ENCODE results near the gene USP40. TPM values are rescaled to one million over a fixed set of nuclear protein-coding genes. Genes with fewer than 3 reads are reported as not detected.

Gene USP40
- total RNA-seq, 4 donors from 2014 or later, result 41.7 to 68.0 (median 54.2) TPM

GRCh38 chr2:233440714-233441113 lies 125.9 kb downstream of the USP40 start:
- H3K4me3 ChIP-seq, result no peak overlapping the region
- no peaks in the 10 kb centered on the region for H3K9me3 ChIP-seq
- H3K27me3 ChIP-seq, result no peaks in the 10 kb centered on the region
- no peak for TF ChIP-seq POLR2A (IDR thresholded peaks at IDR 0.05)
- TF ChIP-seq EP300 (IDR thresholded peaks at IDR 0.05), result no peak
- TF ChIP-seq CTCF (IDR thresholded peaks at IDR 0.05), result no peak
- H3K36me3 ChIP-seq, result peaks cover 0 to 70% (median 3%) of the 10 kb centered on the region in 3 donors
- DNase-seq (ENCODE audit: low spot score in 2 of 2), result no peak
- no peak overlapping the region for H3K27ac ChIP-seq
- H3K4me1 ChIP-seq, result no peaks in the 10 kb centered on the region
- 88 to 92% methylated on average over 9 of the region's 9 CpGs for WGBS, 2 donors

GRCh38 chr2:233440314-233440713 lies 126.3 kb downstream of the USP40 start:
- WGBS, 2 donors, result 93% methylated on average over 17 of the region's 17 CpGs
- no peaks in the 10 kb centered on the region for H3K4me1 ChIP-seq
- H3K36me3 ChIP-seq, result peaks cover 0 to 69% (median 3%) of the 10 kb centered on the region in 3 donors
- no peak for DNase-seq (ENCODE audit: low spot score in 2 of 2)
- no peaks in the 10 kb centered on the region for H3K9me3 ChIP-seq
- no peak overlapping the region for H3K27ac ChIP-seq
- H3K4me3 ChIP-seq, result no peak overlapping the region
- TF ChIP-seq EP300 (IDR thresholded peaks at IDR 0.05) (no peak), CTCF (IDR thresholded peaks at IDR 0.05) (no peak), POLR2A (IDR thresholded peaks at IDR 0.05) (no peak)
- no peaks in the 10 kb centered on the region for H3K27me3 ChIP-seq

GRCh38 chr2:233439191-233439590 lies 127.4 kb downstream of the USP40 start:
- 42 to 63% methylated on average over 8 to 9 of the region's 9 CpGs for WGBS, 2 donors
- Histone ChIP-seq H3K27me3 (no peaks in the 10 kb centered on the region), H3K27ac (no peak overlapping the region), H3K9me3 (no peaks in the 10 kb centered on the region), H3K36me3 (peaks cover 0 to 62% (median 3%) of the 10 kb centered on the region in 3 donors), H3K4me1 (no peaks in the 10 kb centered on the region), H3K4me3 (no peak overlapping the region)
- no peak for DNase-seq (ENCODE audit: low spot score in 2 of 2)
- TF ChIP-seq EP300 (IDR thresholded peaks at IDR 0.05), result no peak
- no peak for TF ChIP-seq CTCF (IDR thresholded peaks at IDR 0.05)
- no peak for TF ChIP-seq POLR2A (IDR thresholded peaks at IDR 0.05)

- no peak for TF ChIP-seq EP300 (IDR thresholded peaks at IDR 0.05)
- peaks cover 0 to 60% (median 3%) of the 10 kb centered on the region in 3 donors for H3K36me3 ChIP-seq
- DNase-seq (ENCODE audit: low spot score in 2 of 2), result no peak
- H3K27me3 ChIP-seq, result no peaks in the 10 kb centered on the region
- H3K9me3 ChIP-seq, result no peaks in the 10 kb centered on the region
- no peak overlapping the region for H3K27ac ChIP-seq
- no peaks in the 10 kb centered on the region for H3K4me1 ChIP-seq
- H3K4me3 ChIP-seq, result no peak overlapping the region
- WGBS, 2 donors, result 92% methylated on average over 15 of the region's 15 CpGs
Observed at GRCh38 chr2:233438573-233439147, 127.9 kb downstream of the USP40 start.

- no peak overlapping the region for H3K27ac ChIP-seq
- H3K36me3 ChIP-seq, result peaks cover 0 to 60% (median 3%) of the 10 kb centered on the region in 3 donors
- no peaks in the 10 kb centered on the region for H3K4me1 ChIP-seq
- H3K27me3 ChIP-seq, result no peaks in the 10 kb centered on the region
- no peak for DNase-seq (ENCODE audit: low spot score in 2 of 2)
- WGBS, 2 donors, result 87 to 88% methylated on average over 11 to 14 of the region's 14 CpGs
- no peak overlapping the region for H3K4me3 ChIP-seq
- no peaks in the 10 kb centered on the region for H3K9me3 ChIP-seq
- TF ChIP-seq CTCF (IDR thresholded peaks at IDR 0.05) (no peak), POLR2A (IDR thresholded peaks at IDR 0.05) (no peak), EP300 (IDR thresholded peaks at IDR 0.05) (no peak)
Observed at GRCh38 chr2:233437439-233437955, 129.1 kb downstream of the USP40 start.
